Mucosa of stomach (tissue), 1 donor: ENCODE results near the gene TK1.

Experiments used
- H3K27me3 ChIP-seq: one replicate; pipeline ENCODE4 v1.7.0; 2013; ENCODE audit warnings: mild to moderate bottlenecking, low read length; ENCODE audit not compliant: control insufficient read depth, insufficient read depth
- H3K36me3 ChIP-seq: one replicate; pipeline ENCODE4 v1.7.0; 2013; ENCODE audit warnings: low read length; ENCODE audit not compliant: control insufficient read depth, insufficient read depth
- H3K4me1 ChIP-seq: one replicate; pipeline ENCODE4 v1.7.0; 2013; ENCODE audit warnings: mild to moderate bottlenecking, low read length; ENCODE audit not compliant: control insufficient read depth, insufficient read depth
- H3K4me3 ChIP-seq: one replicate; pipeline ENCODE4 v1.7.0; 2013; ENCODE audit warnings: low read length
- H3K9ac ChIP-seq: one replicate; pipeline ENCODE4 v1.7.0; 2013; ENCODE audit warnings: mild to moderate bottlenecking, low read length, moderate library complexity
- H3K9me3 ChIP-seq: one replicate; pipeline ENCODE4 v1.7.0; 2013; ENCODE audit warnings: mild to moderate bottlenecking, low read length, moderate library complexity; ENCODE audit not compliant: control insufficient read depth
- donor health status: Pancreatic carcinoma.

Gene TK1

GRCh38 chr17:78125138-78125913 is 61.5 kb downstream of the TK1 start:
- Histone ChIP-seq H3K4me3 (no peak overlapping the region), H3K27me3 (peaks cover 7% of the 10 kb centered on the region), H3K9ac (no peak overlapping the region), H3K4me1 (peaks cover 35% of the 10 kb centered on the region), H3K36me3 (peaks cover 4% of the 10 kb centered on the region), H3K9me3 (no peaks in the 10 kb centered on the region)

GRCh38 chr17:78124836-78125137 is 62.1 kb downstream of the TK1 start:
- peaks cover 7% of the 10 kb centered on the region for H3K27me3 ChIP-seq
- H3K36me3 ChIP-seq: peaks cover 4% of the 10 kb centered on the region
- H3K9ac ChIP-seq: no peak overlapping the region
- peaks cover 34% of the 10 kb centered on the region for H3K4me1 ChIP-seq
- no peak overlapping the region for H3K4me3 ChIP-seq
- no peaks in the 10 kb centered on the region for H3K9me3 ChIP-seq
